WTC11 (cell line): ENCODE measurements around the gene MGRN1.
"Not testable (repeated sequence)": the region's sequence is repeated elsewhere in the genome, so short reads cannot be mapped to it uniquely, and the experiment has no call there.

Experiments used
- CTCF ChIP-seq: fragments of 200-600 bp; IDR thresholded peaks from 2 replicates; pipeline ENCODE4 v1.8.0; 2022; ENCODE audit warnings: antibody characterized with exemption
- E2F1 ChIP-seq: sonication (generic); formaldehyde crosslinking; IDR thresholded peaks from 2 replicates; pipeline ENCODE4 v1.8.0; 2022; ENCODE audit warnings: mild to moderate bottlenecking, missing genetic modification reagents
- FOXJ3 ChIP-seq: sonication (generic); formaldehyde crosslinking; IDR thresholded peaks from 2 replicates; pipeline ENCODE4 v1.9.0; 2021; ENCODE audit warnings: missing genetic modification reagents, mild to moderate bottlenecking, borderline replicate concordance
- MYBL2 ChIP-seq: sonication (generic); formaldehyde crosslinking; IDR thresholded peaks from 2 replicates; pipeline ENCODE4 v1.8.1; 2023; ENCODE audit warnings: mild to moderate bottlenecking, moderate library complexity, missing genetic modification reagents
- NR2C2 ChIP-seq: sonication (generic); formaldehyde crosslinking; IDR thresholded peaks from 2 replicates; pipeline ENCODE4 v1.8.0; 2022; ENCODE audit warnings: mild to moderate bottlenecking, missing genetic modification reagents
- ZNF121 ChIP-seq: sonication (generic); formaldehyde crosslinking; IDR thresholded peaks from 2 replicates; pipeline ENCODE4 v1.8.0; 2023; ENCODE audit warnings: missing genetic modification reagents
- ZNF416 ChIP-seq: fragments of 250-450 bp; sonication (Bioruptor Pico); IDR thresholded peaks from 2 replicates; pipeline ENCODE4 v1.9.0; 2021; ENCODE audit warnings: mild to moderate bottlenecking, inconsistent platforms
- ZSCAN18 ChIP-seq: fragments of 250-450 bp; sonication (Bioruptor Pico); IDR thresholded peaks from 2 replicates; pipeline ENCODE4 v2.1.2; 2022; ENCODE audit warnings: mild to moderate bottlenecking, moderate library complexity

GRCh38 chr16:4738370-4738769, 113.7 kb downstream of the MGRN1 start:
- TF ChIP-seq CTCF; ZSCAN18 (CRISPR knock-in tag); MYBL2; E2F1; ZNF416 (CRISPR knock-in tag); NR2C2 (CRISPR knock-in tag); FOXJ3 (CRISPR knock-in tag): not testable (repeated sequence)
- peak; percentile 97 for TF ChIP-seq ZNF121 (CRISPR knock-in tag)
